Activated CD4-positive, alpha-beta T cell treated with anti-CD3 and anti-CD28 coated beads, Interleukin-2, amount 50 U/mL, for 16 hours (primary cell): ENCODE data around the gene TNNI2.

ENCODE experiments used
- DNase-seq: peaks from one replicate; pipeline ENCODE4 v3.0.0-alpha.2; 2020

TNNI2 gene

GRCh38 chr11:1834779-1835670 lies 3.8 kb upstream of the TNNI2 start, which contains the start of gene SYT8:
SYT8 (plus strand) TSS chr11:1834990; CDS start chr11:1835106, 116 bp downstream.
- no peak for DNase-seq

DNA sequence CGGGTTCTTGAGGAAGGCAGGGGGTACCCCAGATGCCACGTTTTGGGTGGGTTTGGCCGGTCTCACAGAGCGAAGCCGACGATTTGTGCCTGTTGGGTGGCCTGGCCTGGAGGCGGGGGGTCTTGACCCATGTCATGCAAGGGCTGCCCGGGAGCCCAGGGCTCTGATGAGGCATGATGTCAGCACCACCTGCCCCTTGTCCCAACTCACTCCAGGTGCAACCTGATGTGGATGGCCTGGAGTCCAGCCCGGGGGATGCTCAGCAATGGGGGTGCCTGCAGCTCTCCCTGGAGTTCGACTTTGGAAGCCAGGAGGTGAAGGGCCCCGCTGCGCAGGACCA lies 3.1 kb upstream of the TNNI2 start:
- no peak for DNase-seq

- no peak for DNase-seq
Observed at GRCh38 chr11:1836011-1836945, 2.5 kb upstream of the TNNI2 start.

DNA sequence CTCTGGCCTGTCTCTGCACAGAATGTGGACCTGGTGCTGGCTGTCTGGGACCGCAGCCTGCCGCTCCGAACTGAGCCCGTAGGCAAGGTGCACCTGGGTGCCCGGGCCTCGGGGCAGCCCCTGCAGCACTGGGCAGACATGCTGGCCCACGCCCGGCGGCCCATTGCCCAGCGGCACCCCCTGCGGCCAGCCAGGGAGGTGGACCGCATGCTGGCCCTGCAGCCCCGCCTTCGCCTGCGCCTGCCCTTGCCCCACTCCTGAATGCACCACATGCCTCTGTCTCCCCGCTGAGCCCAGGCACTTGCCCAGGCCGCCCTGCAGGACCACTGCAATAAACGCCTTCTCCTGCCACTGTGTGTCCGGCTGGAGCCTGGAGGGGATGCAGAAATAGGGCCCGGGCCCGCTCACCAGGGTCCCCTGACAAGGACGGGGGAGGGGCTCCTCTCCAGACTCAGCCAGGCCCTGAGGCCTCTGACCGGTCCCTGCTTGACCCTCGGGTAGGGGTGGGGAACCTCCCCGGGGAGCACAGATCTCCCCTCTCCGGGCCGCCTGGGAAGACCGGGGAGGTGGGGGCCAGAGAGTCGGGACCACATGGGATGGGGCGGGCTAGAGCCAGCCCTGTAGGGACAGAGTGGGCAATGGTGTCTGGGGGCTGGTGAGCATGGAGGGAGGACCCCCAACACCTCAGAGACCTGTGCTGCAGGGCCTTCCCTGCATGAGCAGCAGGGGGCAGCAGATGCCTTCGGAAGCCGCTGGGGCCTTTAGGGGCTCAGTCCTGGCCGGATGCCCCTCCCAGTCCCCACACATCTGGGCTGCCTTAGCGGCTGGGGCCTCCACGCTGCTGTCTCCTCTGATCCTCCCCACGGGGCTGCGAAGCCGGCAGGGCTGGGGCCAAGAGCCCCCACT lies 1.4 kb upstream of the TNNI2 start:
- peak; percentile 79 for DNase-seq

GRCh38 chr11:1838077-1838425 lies 730 bp upstream of the TNNI2 start:
- DNase-seq = no peak

- no peak for DNase-seq
Observed at GRCh38 chr11:1839204-1839923, 583 bp downstream of the TNNI2 start.

- DNase-seq = no peak
Observed at GRCh38 chr11:1839924-1840779, 1.4 kb downstream of the TNNI2 start.

- no peak for DNase-seq
Observed at GRCh38 chr11:1840780-1841480, 2.1 kb downstream of the TNNI2 start.

DNA sequence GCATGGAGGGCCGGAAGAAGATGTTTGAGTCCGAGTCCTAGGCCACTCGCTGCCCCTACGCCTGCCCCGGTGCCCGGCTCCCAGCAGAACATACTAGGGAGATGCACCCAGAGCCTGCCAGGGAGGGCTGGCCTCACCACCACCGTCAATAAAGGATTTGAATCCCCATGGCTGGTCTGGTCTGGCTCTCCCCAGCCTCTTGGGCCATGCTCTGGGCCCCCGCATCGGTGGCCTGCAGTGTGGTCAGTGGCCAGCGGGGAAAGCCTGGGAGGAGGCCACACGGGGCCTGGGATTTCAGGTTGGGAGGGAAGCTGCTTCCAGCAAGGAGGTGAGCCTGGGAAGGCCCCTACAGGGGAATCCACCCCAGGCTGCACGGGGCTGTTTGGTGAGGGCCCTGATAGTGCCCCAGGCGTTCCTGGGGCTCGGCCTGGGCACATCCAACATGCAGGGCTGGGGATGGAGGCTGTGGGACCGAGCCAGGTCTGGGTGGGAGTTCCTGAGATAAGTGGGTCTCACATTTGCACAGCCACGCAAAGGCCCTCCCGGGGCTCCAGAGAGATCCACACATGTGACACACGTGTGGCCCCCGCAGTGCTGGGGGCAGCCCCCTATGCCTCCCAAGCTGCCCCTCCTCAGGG lies 2.8 kb downstream of the TNNI2 start:
- no peak for DNase-seq

DNA sequence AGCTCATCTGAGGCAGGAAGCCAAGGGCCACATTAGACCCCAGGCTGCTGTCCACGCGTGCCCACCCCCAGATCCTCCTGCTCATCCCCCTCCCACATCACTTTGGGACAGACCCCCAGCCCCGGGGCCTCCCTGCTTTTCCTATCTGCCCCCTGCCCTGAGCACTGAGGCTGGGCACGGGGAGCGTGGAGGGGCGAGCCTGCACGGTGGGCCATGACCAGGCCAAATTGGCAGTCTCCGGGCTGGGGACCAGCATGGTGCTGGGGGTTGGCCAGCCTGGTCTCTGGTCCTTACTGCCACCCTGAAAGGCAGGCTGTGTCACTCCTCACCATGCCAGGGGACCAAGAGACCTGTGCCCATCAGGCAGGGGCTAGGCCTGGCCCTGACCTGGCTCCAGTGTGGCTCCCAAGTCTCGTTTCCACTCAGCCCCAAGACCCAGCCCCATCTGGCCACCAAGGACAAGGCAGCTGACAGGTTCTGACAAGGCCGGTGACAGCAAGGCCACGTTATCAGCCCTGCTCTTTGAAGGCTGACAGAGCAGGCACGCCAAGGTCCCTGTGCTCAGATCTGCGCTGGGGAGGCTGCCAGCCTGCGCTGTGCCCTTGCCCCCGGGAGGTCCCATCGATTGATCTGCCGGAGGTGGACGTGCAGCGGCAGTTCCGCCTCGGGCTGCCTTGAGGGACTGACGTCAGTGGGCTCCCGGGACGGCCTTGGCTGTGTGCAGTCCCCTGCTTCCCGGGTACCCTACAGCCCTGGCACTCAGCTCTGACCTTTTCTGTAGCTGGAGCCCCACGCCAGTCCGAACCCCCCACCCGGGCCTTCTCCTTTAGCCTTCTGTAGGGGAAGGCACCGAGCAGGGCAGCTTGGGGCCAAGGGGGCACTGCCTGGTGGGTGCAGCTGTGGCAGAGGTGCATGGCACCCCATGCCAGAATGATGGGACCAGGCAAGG lies 3.6 kb downstream of the TNNI2 start:
- DNase-seq = no peak

GRCh38 chr11:1843098-1843473 lies 4.3 kb downstream of the TNNI2 start:
- no peak for DNase-seq

DNA sequence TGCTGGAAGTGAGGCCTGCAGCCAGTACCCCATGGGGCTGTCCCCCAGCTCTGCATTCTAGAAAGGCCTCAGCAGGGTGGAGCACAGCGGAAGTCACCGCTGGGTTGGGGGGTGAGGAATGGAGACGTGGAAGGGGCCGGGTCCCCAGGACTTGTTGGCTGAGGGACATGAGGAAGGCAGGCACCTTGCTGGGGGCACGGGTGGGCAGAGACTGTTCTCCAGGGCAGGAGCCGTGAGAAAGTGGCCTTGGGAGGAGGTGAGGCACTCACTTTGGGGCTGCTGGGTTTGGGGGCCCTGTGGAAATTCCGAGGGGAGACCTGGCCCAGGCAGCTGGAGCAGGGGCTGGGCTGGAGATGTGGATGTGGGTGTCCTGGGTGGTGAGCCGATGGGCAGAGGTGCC lies 5.0 kb downstream of the TNNI2 start:
- no peak for DNase-seq

DNA sequence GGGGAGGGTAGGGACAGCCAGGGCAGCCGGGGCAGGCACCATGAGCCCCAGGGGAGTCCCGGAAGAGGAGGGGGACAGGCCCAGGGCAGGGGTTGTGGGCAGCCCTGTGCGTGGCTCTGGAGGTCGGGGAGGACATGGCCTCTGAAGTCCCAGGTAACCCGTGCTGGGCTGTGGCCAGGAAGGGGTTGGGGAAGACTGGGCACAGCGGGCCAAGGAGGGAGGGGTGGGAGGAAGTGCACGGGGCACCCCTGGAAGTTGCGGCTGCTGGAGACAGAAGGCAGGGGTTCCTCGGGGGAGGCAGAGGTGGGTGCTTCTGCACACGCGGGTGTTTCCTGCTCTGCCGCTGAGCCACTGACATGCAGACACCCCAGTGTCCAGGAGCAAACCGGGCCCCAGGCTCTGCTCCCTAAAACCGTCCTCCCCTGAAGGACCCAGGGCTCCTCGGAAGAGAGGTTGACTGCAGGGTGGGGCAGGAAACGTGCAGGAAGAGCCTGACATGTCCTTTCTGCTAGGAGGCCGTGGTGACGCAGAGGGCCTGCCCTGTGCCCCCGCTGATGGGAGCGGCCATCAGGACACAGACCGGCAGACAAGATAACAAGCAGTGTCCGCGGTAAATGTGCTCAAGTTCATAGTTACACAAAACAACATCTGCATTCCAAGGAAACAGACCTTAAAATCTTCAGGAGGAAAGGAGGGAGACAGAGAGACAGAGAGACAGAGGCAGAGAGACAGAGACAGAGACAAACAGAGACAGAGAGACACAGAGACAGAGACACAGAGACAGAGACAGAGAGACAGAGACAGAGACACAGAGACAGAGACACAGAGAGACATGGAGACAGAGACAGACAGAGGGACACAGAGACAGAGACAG lies 5.7 kb downstream of the TNNI2 start:
- DNase-seq = peak; percentile 20

- DNase-seq = no peak
Observed at GRCh38 chr11:1845095-1845429, 6.3 kb downstream of the TNNI2 start.

- no peak for DNase-seq
Observed at GRCh38 chr11:1845561-1846452, 7.0 kb downstream of the TNNI2 start.

GRCh38 chr11:1846453-1846932 lies 7.7 kb downstream of the TNNI2 start:
- no peak for DNase-seq
